ENCODE results near the gene ITGA11. TPM values are rescaled to one million over a fixed set of nuclear protein-coding genes. Genes with fewer than 3 reads are reported as not detected.

ITGA11 gene
- total and polyA plus RNA-seq, 2 donors (not counting 1 experiment from before 2014, with no cell fraction given): not detected

- Mint-ChIP-seq H3K27me3 (peaks cover 5% of the 10 kb centered on the region), H3K4me3 (no peak overlapping the region), H3K4me1 (peaks cover 10% of the 10 kb centered on the region), H3K27ac (no peak overlapping the region), H3K9me3 (ENCODE audit: insufficient read depth) (no peaks in the 10 kb centered on the region)
- CTCF ChIA-PET: no interaction called here
- H3K4me2 ChIP-seq (replicated peaks; ENCODE audit: low read depth, low read length, poor library complexity, severe bottlenecking): peak overlapping the region; percentile 0
- no peak overlapping the region for H3K9ac ChIP-seq (ENCODE audit: low read length)
- no peaks in the 10 kb centered on the region for H3K36me3 ChIP-seq (replicated peaks in 1 of 2; ENCODE audit: control extremely low read depth in 1 of 2, control insufficient read depth in 1 of 2, extremely low read depth in 1 of 2, insufficient read depth in 2 of 2, low read length in 1 of 2)
- 56% methylated on average over 3 of the region's 3 CpGs for WGBS (ENCODE audit: insufficient coverage)
- peaks cover 6 to 9% of the 10 kb centered on the region in 2 donors for H3K4me1 ChIP-seq (ENCODE audit: control insufficient read depth in 2 of 2, insufficient read depth in 2 of 2, low read length in 2 of 2)
- no peaks in the 10 kb centered on the region for H3K79me2 ChIP-seq (ENCODE audit: control insufficient read depth, insufficient read depth, low read length)
- intact Hi-C loops (cut with micrococcal nuclease): no loop called here
- H4K20me1 ChIP-seq (ENCODE audit: control insufficient read depth, insufficient read depth, low read length, poor library complexity, severe bottlenecking): no peaks in the 10 kb centered on the region
- ATAC-seq (ENCODE audit: low read depth) (no peak), DNase-seq (no peak)
- H3K9me3 ChIP-seq (ENCODE audit: control extremely low read depth in 1 of 3, control insufficient read depth in 2 of 3, insufficient read depth in 1 of 3, low read length in 2 of 3): peaks cover 0 to 3% (median 0%) of the 10 kb centered on the region in 3 donors
- H3K4me3 ChIP-seq (ENCODE audit: control extremely low read depth in 1 of 5, extremely low read depth in 1 of 5, insufficient read depth in 1 of 5, low read depth in 2 of 5, low read length in 4 of 5): no peak overlapping the region
- TF ChIP-seq EZH2 (IDR thresholded peaks at IDR 0.05; ENCODE audit: borderline replicate concordance, insufficient read depth, low read depth, low read length, poor library complexity, severe bottlenecking) (no peak), CTCF (IDR thresholded peaks at IDR 0.05) (no peak)
- POLR2A ChIA-PET: no interaction called here
- no peaks in the 10 kb centered on the region for H3K27me3 ChIP-seq (replicated peaks in 1 of 4; ENCODE audit: control extremely low read depth in 1 of 4, control insufficient read depth in 3 of 4, insufficient read depth in 4 of 4, low read length in 3 of 4)
- peak overlapping the region; percentile 10 for H2AFZ ChIP-seq (ENCODE audit: insufficient read depth, low read depth, low read length, poor library complexity, severe bottlenecking)
- H3K27ac ChIP-seq (ENCODE audit: low read length in 2 of 2): no peak overlapping the region
Measured at GRCh38 chr15:68379759-68380290, 52.1 kb downstream of the ITGA11 start.

GRCh38 chr15:68379058-68379758 lies 52.8 kb downstream of the ITGA11 start:
- no peak for DNase-seq
- Mint-ChIP-seq H3K27ac (no peak overlapping the region), H3K4me1 (peaks cover 10% of the 10 kb centered on the region), H3K9me3 (ENCODE audit: insufficient read depth) (no peaks in the 10 kb centered on the region), H3K4me3 (no peak overlapping the region), H3K27me3 (peaks cover 5% of the 10 kb centered on the region)
- no peak for TF ChIP-seq CTCF (IDR thresholded peaks at IDR 0.05)
- no peak for TF ChIP-seq EZH2 (IDR thresholded peaks at IDR 0.05; ENCODE audit: borderline replicate concordance, insufficient read depth, low read depth, low read length, poor library complexity, severe bottlenecking)
- Histone ChIP-seq H3K36me3 (replicated peaks in 1 of 2; ENCODE audit: control extremely low read depth in 1 of 2, control insufficient read depth in 1 of 2, extremely low read depth in 1 of 2, insufficient read depth in 2 of 2, low read length in 1 of 2) (no peaks in the 10 kb centered on the region), H3K4me2 (replicated peaks; ENCODE audit: low read depth, low read length, poor library complexity, severe bottlenecking) (peak overlapping the region; percentile 0), H3K27me3 (replicated peaks in 1 of 4; ENCODE audit: control extremely low read depth in 1 of 4, control insufficient read depth in 3 of 4, insufficient read depth in 4 of 4, low read length in 3 of 4) (no peaks in the 10 kb centered on the region), H3K4me1 (ENCODE audit: control insufficient read depth in 2 of 2, insufficient read depth in 2 of 2, low read length in 2 of 2) (peaks cover 6 to 9% of the 10 kb centered on the region in 2 donors), H3K4me3 (ENCODE audit: control extremely low read depth in 1 of 5, extremely low read depth in 1 of 5, insufficient read depth in 1 of 5, low read depth in 2 of 5, low read length in 4 of 5) (no peak overlapping the region), H4K20me1 (ENCODE audit: control insufficient read depth, insufficient read depth, low read length, poor library complexity, severe bottlenecking) (no peaks in the 10 kb centered on the region), H3K9me3 (ENCODE audit: control extremely low read depth in 1 of 3, control insufficient read depth in 2 of 3, insufficient read depth in 1 of 3, low read length in 2 of 3) (peaks cover 0 to 3% (median 0%) of the 10 kb centered on the region in 3 donors), H3K27ac (ENCODE audit: low read length in 2 of 2) (no peak overlapping the region), H3K9ac (ENCODE audit: low read length) (no peak overlapping the region), H2AFZ (ENCODE audit: insufficient read depth, low read depth, low read length, poor library complexity, severe bottlenecking) (peak overlapping the region; percentile 10), H3K79me2 (ENCODE audit: control insufficient read depth, insufficient read depth, low read length) (no peaks in the 10 kb centered on the region)
- no peak for ATAC-seq (ENCODE audit: low read depth)
- POLR2A ChIA-PET: no interaction called here
- WGBS (ENCODE audit: insufficient coverage): 37% methylated on average over 7 of the region's 8 CpGs
- intact Hi-C loops (cut with micrococcal nuclease): no loop called here
- CTCF ChIA-PET: no interaction called here
